Prostate gland (tissue), 2 donors: ENCODE data around the gene LHPP.

ENCODE experiments used
- CTCF ChIP-seq, 4 experiments: fragments of 200-600 bp in 2 of 4; fragments of 450-650 bp in 2 of 4; sonication (generic) in 2 of 4; IDR thresholded peaks; 1 replicate in 3 of 4; 2 replicates in 1 of 4; pipeline ENCODE4 v1.5.1; 2016 to 2019; ENCODE audit warnings: antibody characterized with exemption in 4 of 4, mild to moderate bottlenecking in 2 of 4, moderate library complexity in 2 of 4
- POLR2A ChIP-seq: fragments of 450-650 bp; IDR thresholded peaks from one replicate; pipeline ENCODE4 v1.6.1; 2016; ENCODE audit warnings: antibody characterized with exemption, mild to moderate bottlenecking
- POLR2AphosphoS5 ChIP-seq: sonication (generic); formaldehyde crosslinking; IDR thresholded peaks from one replicate; pipeline ENCODE4 v1.6.1; 2017; ENCODE audit warnings: antibody characterized with exemption

- no peak for TF ChIP-seq CTCF (IDR thresholded peaks at IDR 0.05)
- TF ChIP-seq POLR2AphosphoS5: no peak
- TF ChIP-seq POLR2A: no peak
Measured at GRCh38 chr10:124469956-124470484, 8.4 kb downstream of the LHPP start.
